GM12872 (cell line): ENCODE data around the gene CHIC2.

ENCODE experiments used
- CTCF ChIP-seq: IDR thresholded peaks from 3 replicates; pipeline ENCODE4 v1.5.1; 2011; ENCODE audit warnings: low read depth, mild to moderate bottlenecking, low read length, moderate library complexity; ENCODE audit not compliant: insufficient read depth

CHIC2 gene

GRCh38 chr4:54032558-54033135 is 31.8 kb downstream of the CHIC2 start:
- TF ChIP-seq CTCF, result no peak

- no peak for TF ChIP-seq CTCF
These were observed 37.1 kb downstream of the CHIC2 start for GRCh38 chr4:54027311-54027710.

GRCh38 chr4:54025582-54025981 is 38.8 kb downstream of the CHIC2 start:
- TF ChIP-seq CTCF, result no peak

GRCh38 chr4:54017974-54018373 is 46.4 kb downstream of the CHIC2 start:
- no peak for TF ChIP-seq CTCF

GRCh38 chr4:54017308-54017707 is 47.1 kb downstream of the CHIC2 start:
- no peak for TF ChIP-seq CTCF

GRCh38 chr4:54016504-54016903 is 47.9 kb downstream of the CHIC2 start:
- no peak for TF ChIP-seq CTCF

GRCh38 chr4:54015423-54016030 is 48.9 kb downstream of the CHIC2 start:
- TF ChIP-seq CTCF, result no peak
